PC-3 (cell line): ENCODE results near the gene ING3. TPM values are rescaled to one million over a fixed set of nuclear protein-coding genes. Genes with fewer than 3 reads are reported as not detected.
A peak's percentile ranks its signal among the peaks of the same experiment; 100 is the strongest.

Experiments
- ATAC-seq: fragments of 200-7000 bp; cut with Tn5 transposase; 2 replicates; pipeline ENCODE4 v1.9.1; 2020; ENCODE audit warnings: mild to moderate bottlenecking, moderate library complexity
- BruUV-seq: library from RNA; stranded (reverse); fragments of 400-500 nt; replicated peaks from 2 replicates; lab custom pipeline; 2021; lab: Mats Ljungman, UMichigan
- CTCF ChIA-PET: fragments of 300-600 bp; sonication (Branson Sonifier 250); formaldehyde crosslinking; loops from one replicate; lab custom pipeline; 2022; ENCODE audit warnings: antibody characterized with exemption; lab: Charles Lee
- POLR2A ChIA-PET: fragments of 300-600 bp; sonication (Branson Sonifier 250); formaldehyde crosslinking; loops from one replicate; lab custom pipeline; 2022; ENCODE audit warnings: antibody characterized with exemption; ENCODE audit not compliant: unreplicated experiment; lab: Charles Lee
- DNase-seq: peaks from one replicate; pipeline ENCODE4 v3.0.0-alpha.2; 2015
- H2AFZ ChIP-seq: fragments of 300-600 bp; sonication (generic); 2 replicates; pipeline ENCODE4 v1.6.0; 2016; ENCODE audit warnings: antibody characterized with exemption, low read length
- H3F3A ChIP-seq: fragments of 300-600 bp; sonication (generic); one replicate; pipeline ENCODE4 v1.6.0; 2017; ENCODE audit warnings: antibody characterized with exemption, low read length, control low read depth, mild to moderate bottlenecking; ENCODE audit not compliant: unreplicated experiment
- H3K27ac ChIP-seq: fragments of 300-600 bp; sonication (generic); 2 replicates; pipeline ENCODE4 v1.5.1; 2016; ENCODE audit warnings: mild to moderate bottlenecking, low read length
- H3K27me3 ChIP-seq: fragments of 300-600 bp; sonication (generic); 2 replicates; pipeline ENCODE4 v1.6.1; 2016; ENCODE audit warnings: low read length, mixed read lengths
- H3K36me3 ChIP-seq: fragments of 300-600 bp; sonication (generic); 2 replicates; pipeline ENCODE4 v1.6.1; 2016; ENCODE audit warnings: low read depth, mixed run types, low read length, mixed read lengths
- H3K4me1 ChIP-seq: fragments of 300-600 bp; sonication (generic); 2 replicates; pipeline ENCODE4 v1.5.1; 2016; ENCODE audit warnings: low read length; ENCODE audit not compliant: insufficient read depth
- H3K4me2 ChIP-seq: fragments of 300-600 bp; sonication (generic); 2 replicates; pipeline ENCODE4 v1.6.0; 2016; ENCODE audit warnings: low read length
- H3K4me3 ChIP-seq: fragments of 300-600 bp; sonication (generic); 2 replicates; pipeline ENCODE4 v1.5.1; 2016; ENCODE audit warnings: mild to moderate bottlenecking, low read length, mixed read lengths
- H3K79me2 ChIP-seq: fragments of 300-600 bp; sonication (generic); 2 replicates; pipeline ENCODE4 v1.6.1; 2017; ENCODE audit warnings: low read length, mixed read lengths
- H3K9ac ChIP-seq: fragments of 300-600 bp; sonication (generic); 2 replicates; pipeline ENCODE4 v1.6.0; 2016; ENCODE audit warnings: mild to moderate bottlenecking, low read length
- H3K9me2 ChIP-seq: fragments of 300-600 bp; sonication (generic); replicated peaks from 2 replicates; pipeline ENCODE4 v1.6.1; 2016; ENCODE audit warnings: mixed run types, low read length, mixed read lengths
- H3K9me3 ChIP-seq: fragments of 300-600 bp; sonication (generic); 2 replicates; pipeline ENCODE4 v1.6.1; 2016; ENCODE audit warnings: low read length, mixed read lengths
- H4K20me1 ChIP-seq: fragments of 300-600 bp; sonication (generic); 2 replicates; pipeline ENCODE4 v1.6.1; 2016; ENCODE audit warnings: low read length, mixed read lengths
- CTCF ChIP-seq: fragments of 300-600 bp; sonication (generic); conservative IDR thresholded peaks from 2 replicates; pipeline ENCODE4 v1.5.1; 2017; ENCODE audit warnings: antibody characterized with exemption, low read depth, mild to moderate bottlenecking, low read length
- EZH2 ChIP-seq: fragments of 300-600 bp; sonication (generic); IDR thresholded peaks from one replicate; pipeline ENCODE4 v1.6.1; 2017; ENCODE audit warnings: antibody characterized with exemption, mild to moderate bottlenecking, low read length; ENCODE audit not compliant: unreplicated experiment
- EZH2phosphoT487 ChIP-seq: fragments of 300-600 bp; sonication (generic); IDR thresholded peaks from 2 replicates; pipeline ENCODE4 v1.6.1; 2018; ENCODE audit warnings: mild to moderate bottlenecking, antibody characterized with exemption, low read length, borderline replicate concordance
- intact Hi-C: fragments of 100-400 bp; cut with micrococcal nuclease; formaldehyde crosslinking; loops from 2 replicates; pipeline ENCODE4 v1.9.0; 2023
- total RNA-seq: library from RNA; depleted of rRNA; stranded (reverse); fragments of >200 nt; gene quantifications from 2 replicates; pipeline ENCODE4 v1.2.3, GENCODE V29; 2014

The ING3 gene
- total RNA-seq, 1 experiment from 2014 or later, result 12.8 TPM

GRCh38 chr7:121020249-121020988 lies 69.8 kb downstream of the ING3 start:
- Histone ChIP-seq H3F3A (no peaks in the 10 kb centered on the region), H3K79me2 (no peaks in the 10 kb centered on the region), H3K4me2 (peak overlapping the region; percentile 32), H3K9ac (no peak overlapping the region), H2AFZ (no peak overlapping the region), H3K4me3 (no peak overlapping the region), H3K4me1 (peaks cover 38% of the 10 kb centered on the region), H3K9me2 (no peaks in the 10 kb centered on the region), H3K36me3 (no peaks in the 10 kb centered on the region), H3K27ac (peak overlapping the region; percentile 21), H3K9me3 (no peaks in the 10 kb centered on the region), H4K20me1 (no peaks in the 10 kb centered on the region), H3K27me3 (no peaks in the 10 kb centered on the region)
- peak; percentile 70 for DNase-seq
- no peak for TF ChIP-seq EZH2
- no peak for TF ChIP-seq CTCF
- TF ChIP-seq EZH2phosphoT487, result no peak
- peak; percentile 72 for ATAC-seq
- no TSS peak for BruUV-seq
- intact Hi-C loops, result loop anchor here (1.0 to 2.0 kb wide), 2 partner anchors 18 to 28 kb away; no protein-coding TSS in a partner anchor
- POLR2A ChIA-PET, result no interaction called here
- CTCF ChIA-PET, result no interaction called here

- Histone ChIP-seq H3K4me3 (no peak overlapping the region), H3K4me2 (peak overlapping the region; percentile 18; the same call in 1 of the 2 replicates), H3K9me2 (no peaks in the 10 kb centered on the region), H2AFZ (no peak overlapping the region), H3K4me1 (peaks cover 38% of the 10 kb centered on the region), H4K20me1 (no peaks in the 10 kb centered on the region), H3K36me3 (no peaks in the 10 kb centered on the region), H3K9me3 (no peaks in the 10 kb centered on the region), H3K27me3 (no peaks in the 10 kb centered on the region), H3K27ac (peak overlapping the region; percentile 21), H3F3A (no peaks in the 10 kb centered on the region), H3K9ac (no peak overlapping the region), H3K79me2 (no peaks in the 10 kb centered on the region)
- ATAC-seq (no peak), DNase-seq (peak; percentile 10)
- ChIA-PET POLR2A (no interaction called here), CTCF (interaction anchor here (0.6 kb wide), 1 partner anchor 33 kb away, joined by 3 read pairs; the partner anchor contains the start of gene CPED1)
- intact Hi-C loops, result loop anchor here (1.0 to 2.0 kb wide), 2 partner anchors 19 to 28 kb away; no protein-coding TSS in a partner anchor
- BruUV-seq, result no TSS peak
- TF ChIP-seq CTCF (no peak), EZH2 (no peak), EZH2phosphoT487 (no peak)
These were observed 70.7 kb downstream of the ING3 start for GRCh38 chr7:121020989-121021969.
